ENCODE data around the gene SUSD5.

The SUSD5 gene

GRCh38 chr3:33218446-33219174 is at the start of gene SUSD5:
Gene SUSD5 (minus strand): TSS chr3:33218810. CDS start chr3:33218797, 13 bp downstream.
- no peak for DNase-seq (ENCODE audit: extremely low read depth, low read depth)

GRCh38 chr3:33260104-33260503 is 41.5 kb upstream of the SUSD5 start:
- no peak for TF ChIP-seq CTCF (IDR thresholded peaks at IDR 0.05; ENCODE audit: low read depth, low read length)
- DNase-seq (ENCODE audit: extremely low read depth, low read depth), result no peak

More at GRCh38 chr3:33218446-33219174, at the start of gene SUSD5:
- TF ChIP-seq CTCF (IDR thresholded peaks at IDR 0.05; ENCODE audit: low read depth, low read length), result no peak

- no peak for TF ChIP-seq CTCF (IDR thresholded peaks at IDR 0.05; ENCODE audit: low read depth, low read length)
Measured at GRCh38 chr3:33256249-33256648, 37.6 kb upstream of the SUSD5 start.

GRCh38 chr3:33250712-33251111 is 32.1 kb upstream of the SUSD5 start:
- no peak for TF ChIP-seq CTCF (IDR thresholded peaks at IDR 0.05; ENCODE audit: low read depth, low read length)
- DNase-seq (ENCODE audit: extremely low read depth, low read depth), result no peak

More at GRCh38 chr3:33256249-33256648, 37.6 kb upstream of the SUSD5 start:
- DNase-seq (ENCODE audit: extremely low read depth, low read depth), result no peak

- TF ChIP-seq CTCF (IDR thresholded peaks at IDR 0.05; ENCODE audit: low read depth, low read length), result no peak
- DNase-seq (ENCODE audit: extremely low read depth, low read depth), result no peak
Measured at GRCh38 chr3:33246786-33247185, 28.2 kb upstream of the SUSD5 start.

GRCh38 chr3:33240261-33240660 is 21.7 kb upstream of the SUSD5 start:
- DNase-seq (ENCODE audit: extremely low read depth, low read depth), result no peak
- TF ChIP-seq CTCF (IDR thresholded peaks at IDR 0.05; ENCODE audit: low read depth, low read length), result no peak

GRCh38 chr3:33238923-33239322 is 20.3 kb upstream of the SUSD5 start:
- no peak for DNase-seq (ENCODE audit: extremely low read depth, low read depth)
- TF ChIP-seq CTCF (IDR thresholded peaks at IDR 0.05; ENCODE audit: low read depth, low read length), result no peak

Data from AG09319 (cell line).